K562 (cell line): ENCODE data around the gene RASGRP4. TPM values are rescaled to one million over a fixed set of nuclear protein-coding genes. Genes with fewer than 3 reads are reported as not detected.

Experiments
- ATAC-seq: fragments of 200-7000 bp; cut with Tn5 transposase; 3 replicates; pipeline ENCODE4 v1.9.1; 2020; ENCODE audit warnings: moderate library complexity
- BruUV-seq: library from RNA; stranded (reverse); fragments of 400-500 nt; replicated peaks from 2 replicates; lab custom pipeline; 2021; lab: Mats Ljungman, UMichigan
- CTCF ChIA-PET: fragments of 300-600 bp; formaldehyde crosslinking; extraction: SDS; loops from one replicate; lab custom pipeline; 2021; ENCODE audit warnings: low intra/inter-chr PET ratio; lab: Yijun Ruan, JAX
- POLR2A ChIA-PET: fragments of 300-600, 350-650 bp; sonication (Branson Sonifier 250); formaldehyde crosslinking; extraction: SDS; loops from one replicate; lab custom pipeline; 2021; ENCODE audit warnings: antibody characterized with exemption, inconsistent platforms; lab: Yijun Ruan, JAX
- DNase-seq, 4 experiments: peaks; one replicate each; pipeline versions ENCODE4 v3.0.0 to v3.0.0-alpha.2; 2011 to 2018; ENCODE audit warnings: low spot score in 3 of 4, mixed read lengths in 3 of 4; ENCODE audit errors: extremely low read depth in 1 of 4
- FAIRE-seq: peaks from 2 replicates; lab custom pipeline; 2011; peaks lifted over from hg19 to GRCh38; lab: Jason Lieb, UNC
- H2AFZ ChIP-seq: 2 replicates; pipeline ENCODE4 v1.6.0; 2011; ENCODE audit warnings: low read depth, low read length, control low read depth, inconsistent platforms
- H3K27ac ChIP-seq: fragments of 200-600 bp; 3 replicates; pipeline ENCODE4 v1.8.0; 2011; ENCODE audit warnings: low read depth, mild to moderate bottlenecking, control low read depth, inconsistent platforms, low read length, moderate library complexity, mixed read lengths; ENCODE audit errors: extremely low read depth
- H3K27me3 ChIP-seq, 2 experiments: fragments of 300-600 bp in 1 of 2; 2 replicates in 1 of 2; 3 replicates in 1 of 2; pipeline versions ENCODE4 v1.6.0 to v1.8.0; 2011; ENCODE audit warnings: inconsistent platforms in 2 of 2, low read length in 2 of 2, mild to moderate bottlenecking in 1 of 2, mixed read lengths in 1 of 2, moderate library complexity in 1 of 2; ENCODE audit not compliant: control insufficient read depth in 2 of 2, insufficient read depth in 2 of 2
- H3K36me3 ChIP-seq: fragments of 300-600 bp; 3 replicates; pipeline ENCODE4 v1.8.0; 2011; ENCODE audit warnings: mild to moderate bottlenecking, low read length, inconsistent platforms; ENCODE audit not compliant: control insufficient read depth, insufficient read depth
- H3K4me1 ChIP-seq, 2 experiments: fragments of 200-600 bp in 1 of 2; replicated peaks in 1 of 2; 2 replicates in 1 of 2; 3 replicates in 1 of 2; pipeline versions ENCODE4 v1.5.1 to v1.8.0; 2011; ENCODE audit warnings: inconsistent platforms in 2 of 2, low read length in 2 of 2, mild to moderate bottlenecking in 1 of 2, mixed read lengths in 1 of 2, moderate library complexity in 1 of 2; ENCODE audit not compliant: control insufficient read depth in 2 of 2, insufficient read depth in 2 of 2
- H3K4me2 ChIP-seq: 2 replicates; pipeline ENCODE4 v1.6.1; 2011; ENCODE audit warnings: low read length, control low read depth, inconsistent platforms, mixed read lengths; ENCODE audit not compliant: insufficient read depth
- H3K4me3 ChIP-seq: fragments of 200-600 bp; sonication (generic), shearing (Covaris generic); 2 replicates; pipeline ENCODE4 v1.5.1; 2016; ENCODE audit warnings: control low read depth, inconsistent platforms
- H3K79me2 ChIP-seq: fragments of 200-600 bp; 3 replicates; pipeline ENCODE4 v1.8.0; 2011; ENCODE audit warnings: low read length, inconsistent platforms; ENCODE audit not compliant: control insufficient read depth, insufficient read depth
- H3K9ac ChIP-seq, 2 experiments: 2 replicates each; pipeline versions ENCODE4 v1.6.0 to v1.6.1; 2011; ENCODE audit warnings: low read depth in 2 of 2, low read length in 2 of 2, control low read depth in 1 of 2, inconsistent platforms in 1 of 2, mild to moderate bottlenecking in 1 of 2, mixed read lengths in 1 of 2; ENCODE audit not compliant: insufficient read depth in 1 of 2
- H3K9me1 ChIP-seq: one replicate; pipeline ENCODE4 v1.6.0; 2011; ENCODE audit warnings: inconsistent platforms, mild to moderate bottlenecking, low read length, moderate library complexity; ENCODE audit not compliant: control insufficient read depth, insufficient read depth
- H3K9me3 ChIP-seq: replicated peaks from 2 replicates; pipeline ENCODE4 v1.5.1; 2011; ENCODE audit warnings: low read depth, low read length, inconsistent platforms; ENCODE audit not compliant: control insufficient read depth, insufficient read depth
- H4K20me1 ChIP-seq: replicated peaks from 2 replicates; pipeline ENCODE4 v1.6.1; 2011; ENCODE audit warnings: low read length, inconsistent platforms, mixed read lengths; ENCODE audit not compliant: control insufficient read depth, insufficient read depth
- E2F3 ChIP-seq: fragments of 250-450 bp; sonication (Bioruptor Pico); IDR thresholded peaks from 2 replicates; pipeline ENCODE4 v1.4.0; 2020; ENCODE audit warnings: mild to moderate bottlenecking
- HNRNPK ChIP-seq: fragments of 200-400 bp; formaldehyde crosslinking; IDR thresholded peaks from one replicate; pipeline ENCODE4 v1.6.1; 2018; ENCODE audit warnings: mild to moderate bottlenecking, low read depth, low read length; ENCODE audit not compliant: poor library complexity, severe bottlenecking
- MAFG ChIP-seq: fragments of 450-650 bp; conservative IDR thresholded peaks from 2 replicates; pipeline ENCODE4 v1.6.1; 2016; ENCODE audit warnings: missing genetic modification characterization, missing compliant biosample characterization
- NFIC ChIP-seq: fragments of 450-650 bp; IDR thresholded peaks from 2 replicates; pipeline ENCODE4 v1.6.1; 2017; ENCODE audit warnings: mild to moderate bottlenecking, inconsistent platforms
- SIN3A ChIP-seq, 2 experiments: fragments of 150-350 bp in 1 of 2; IDR thresholded peaks; 2 replicates each; pipeline ENCODE4 v1.6.1; 2011 to 2016; ENCODE audit warnings: borderline replicate concordance in 2 of 2, low read depth in 2 of 2, low read length in 2 of 2, mild to moderate bottlenecking in 2 of 2, moderate library complexity in 2 of 2; ENCODE audit not compliant: control insufficient read depth in 1 of 2
- TBL1XR1 ChIP-seq, 2 experiments: IDR thresholded peaks; 2 replicates each; pipeline ENCODE4 v1.6.1; 2012; ENCODE audit warnings: improper control_type of control experiment in 2 of 2, low read length in 2 of 2, mild to moderate bottlenecking in 1 of 2
- ZNF280B ChIP-seq: fragments of 250-450 bp; sonication (Bioruptor Pico); IDR thresholded peaks from 2 replicates; pipeline ENCODE4 v1.5.1; 2021; ENCODE audit warnings: mild to moderate bottlenecking
- ZNF398 ChIP-seq: fragments of 250-450 bp; sonication (Bioruptor Pico); IDR thresholded peaks from 2 replicates; pipeline ENCODE4 v1.8.0; 2021; ENCODE audit warnings: moderate library complexity, mild to moderate bottlenecking, inconsistent platforms
- ZNF707 ChIP-seq: fragments of 250-450 bp; sonication (Bioruptor Pico); conservative IDR thresholded peaks from 2 replicates; pipeline ENCODE4 v1.8.0; 2022; ENCODE audit warnings: inconsistent platforms, mild to moderate bottlenecking, moderate library complexity
- ZNF717 ChIP-seq: fragments of 250-450 bp; sonication (Bioruptor Pico); IDR thresholded peaks from 2 replicates; pipeline ENCODE4 v1.5.0; 2021
- WGBS: fragments of 100-300 bp; shearing (Covaris generic); methylation state at CpG from one replicate; pipeline ENCODE4 v1.1.6; 2016; ENCODE audit warnings: low coverage, mixed read lengths; ENCODE audit not compliant: insufficient coverage; ENCODE audit errors: missing lambda C conversion rate; 5-methylcytosine and 5-hydroxymethylcytosine counted together
- in situ Hi-C: fragments of 300-500 bp; cut with MboI; formaldehyde crosslinking; loops from 4 replicates; pipeline ENCODE4 v1.15.0; 2018; ENCODE audit warnings: inconsistent platforms, mixed read lengths
- intact Hi-C: fragments of 100-400 bp; cut with micrococcal nuclease; formaldehyde crosslinking; loops from 2 replicates; pipeline ENCODE4 v1.14.2; 2022
- polyA plus RNA-seq, 8 experiments: library from polyadenylated mRNA; depleted of rRNA in 4 of 8; stranded (reverse) in 5 of 8; unstranded in 3 of 8; fragments of >200 nt; fragmentation: Nextera tagmentation in 2 of 8; fragmentation: Illumina TruSeq in 1 of 8; extraction: Ambion mirVana in 2 of 8; extraction: Trizol in 1 of 8; gene quantifications; 2 replicates each; pipeline versions ENCODE4 v1.2.1 to v1.2.3, GENCODE V29; 2011 to 2014; ENCODE audit warnings: inconsistent platforms in 1 of 8, missing spikeins in 1 of 8
- total RNA-seq, 7 experiments: library from RNA; depleted of rRNA in 6 of 7; stranded (reverse); fragments of >200 nt in 6 of 7; fragmentation: Illumina TruSeq in 2 of 7; extraction: Trizol in 2 of 7; gene quantifications; 2 replicates each; pipeline versions ENCODE4 v1.2.1 to v1.2.3, GENCODE V29; 2011 to 2021; ENCODE audit warnings: low replicate concordance in 1 of 7

RASGRP4 gene
- total and polyA plus RNA-seq, 9 of the 15 experiments (the other 6 are each of a cell fraction or from before 2014, with no cell fraction given), result 0.39 to 4.6 (median 3.8) TPM

- TF ChIP-seq ZNF280B (CRISPR knock-in tag), result no peak
- TF ChIP-seq ZNF717 (CRISPR knock-in tag), result no peak
- no peak for TF ChIP-seq ZNF707 (CRISPR knock-in tag)
- no peak for TF ChIP-seq HNRNPK
- no peak for TF ChIP-seq NFIC
- no peak for TF ChIP-seq E2F3
These were observed 34.0 kb downstream of the RASGRP4 start (continued) for GRCh38 chr19:38391911-38392464.

GRCh38 chr19:38389957-38390924, 35.8 kb downstream of the RASGRP4 start:
- no peak for ATAC-seq
- peak in 1 of 4 experiments; percentile 38 for DNase-seq
- no peak overlapping the region for H2AFZ ChIP-seq
- no peaks in the 10 kb centered on the region for H3K9me1 ChIP-seq
- H3K4me1 ChIP-seq, result peaks cover 16 to 71% of the 10 kb centered on the region in 2 experiments; a peak in 4 of 5 replicates
- no peaks in the 10 kb centered on the region for H3K79me2 ChIP-seq
- ChIA-PET POLR2A (interaction anchor here (0.5 to 1.3 kb wide), 7 partner anchors 9 to 441 kb away, joined by 3 to 5 read pairs (median 3); partner anchors contain the start of genes FAM98C and PSMD8), CTCF (no interaction called here)
- H3K9ac ChIP-seq, result peak overlapping the region in 1 of 2 experiments; percentile 61; a peak in 1 of 4 replicates
- H3K27ac ChIP-seq, result no peak overlapping the region
- in situ Hi-C loops, result no loop called here
- no peak for FAIRE-seq
- 44% methylated on average over 5 of the region's 22 CpGs for WGBS
- H4K20me1 ChIP-seq, result no peaks in the 10 kb centered on the region
- no peak overlapping the region for H3K4me2 ChIP-seq
- no TSS peak for BruUV-seq
- H3K36me3 ChIP-seq, result peaks cover 12% of the 10 kb centered on the region; the same call in 1 of the 3 replicates
- intact Hi-C loops, result loop anchor here (5.0 kb wide), 2 partner anchors 53 to 148 kb away; partner anchors contain the start of gene CATSPERG
- H3K4me3 ChIP-seq, result no peak overlapping the region
- H3K27me3 ChIP-seq, result no peaks in the 10 kb centered on the region
- H3K9me3 ChIP-seq, result 0 out of 2 replicates have a peak, but pooled peaks cover 2% of the 10 kb centered on the region
- TF ChIP-seq MAFG (tag) (no peak), SIN3A (IDR thresholded peaks at IDR 0.05; ENCODE audit: borderline replicate concordance in 2 of 2, control insufficient read depth in 1 of 2, low read depth in 2 of 2, low read length in 2 of 2) (no peak), TBL1XR1 (IDR thresholded peaks at IDR 0.05; ENCODE audit: low read length in 2 of 2) (no peak), ZNF398 (no peak)
